Hippocampal formation (tissue), 2 donors: ENCODE results near the gene FIBCD1.

ENCODE experiments used
- DNase-seq, 2 donors: peaks; one replicate each; lab custom pipeline; 2025; lab: John Stamatoyannopoulos, UW

The FIBCD1 gene

DNA sequence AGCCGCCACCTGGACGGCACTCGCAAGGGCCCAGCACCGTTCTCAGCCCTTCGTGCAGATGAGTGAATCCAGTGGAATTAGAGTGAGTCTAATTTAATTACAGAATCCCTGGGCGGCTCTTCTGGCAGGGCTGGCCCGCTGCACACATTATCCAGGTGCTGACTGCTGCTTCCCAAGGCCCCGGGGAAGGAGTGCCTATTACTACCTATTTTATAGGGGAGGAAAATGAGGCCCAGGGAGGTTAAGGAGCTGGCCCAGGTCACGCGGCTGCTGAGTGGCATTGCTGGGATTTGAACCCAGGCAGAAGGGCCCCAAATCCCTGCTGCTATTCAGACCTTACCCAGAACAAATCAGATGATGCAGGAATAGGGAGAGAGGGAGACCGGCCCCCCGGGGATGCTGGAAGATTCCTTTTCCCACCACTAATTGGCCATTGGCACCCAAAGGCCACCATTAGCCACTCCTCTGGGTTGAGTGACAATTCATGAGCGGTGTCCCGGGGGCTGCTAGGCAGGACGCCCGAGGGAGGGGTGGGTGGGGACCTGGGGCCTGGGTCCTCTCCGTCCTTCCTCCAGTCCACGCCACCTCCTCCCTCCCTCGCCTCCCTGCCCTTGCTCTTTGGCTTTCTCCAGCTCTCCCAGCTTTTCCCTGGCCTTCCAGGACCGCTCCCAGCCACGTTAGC, 32.2 kb downstream of the FIBCD1 start:
- no peak for DNase-seq

DNA sequence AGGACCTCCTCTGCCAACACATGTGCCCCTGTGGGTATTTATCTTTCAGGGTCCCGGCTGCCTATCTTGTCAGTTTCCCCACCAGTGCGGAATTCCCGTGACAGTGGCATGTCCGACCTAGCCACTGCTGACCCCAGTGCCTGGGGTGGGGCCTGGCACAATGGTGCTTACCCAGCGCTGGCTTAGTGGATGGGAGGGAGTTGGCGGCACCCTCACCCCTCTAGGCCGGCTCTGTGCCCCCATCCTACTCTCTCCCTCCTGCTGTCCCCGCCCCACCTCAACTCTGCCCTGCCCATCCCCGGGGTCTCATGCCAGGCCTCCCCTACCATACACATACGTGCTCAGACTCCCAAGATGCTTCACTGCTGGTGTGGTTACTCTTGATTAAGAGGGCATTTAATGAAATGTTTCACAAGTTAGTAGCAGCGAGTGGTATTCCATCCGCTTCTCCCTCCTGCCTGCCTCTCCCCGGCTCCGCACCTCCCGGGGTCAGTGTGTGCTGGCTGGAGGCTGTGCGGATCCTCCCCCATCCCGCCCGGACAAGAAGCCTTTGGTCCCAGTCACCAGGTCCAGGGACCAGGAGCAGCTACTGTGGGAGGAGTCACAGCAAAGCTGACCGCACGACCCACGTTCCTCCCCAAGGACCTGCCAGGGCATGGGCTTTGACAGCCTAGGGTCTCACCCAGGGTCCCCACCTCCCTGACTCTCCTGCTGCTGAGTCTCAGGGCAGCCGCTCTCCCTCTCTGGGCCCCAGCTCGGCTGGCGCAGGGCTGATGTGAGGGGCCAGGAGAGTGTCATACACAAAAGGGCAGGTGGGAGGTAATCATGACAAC, 32.9 kb downstream of the FIBCD1 start:
- DNase-seq = no peak

DNA sequence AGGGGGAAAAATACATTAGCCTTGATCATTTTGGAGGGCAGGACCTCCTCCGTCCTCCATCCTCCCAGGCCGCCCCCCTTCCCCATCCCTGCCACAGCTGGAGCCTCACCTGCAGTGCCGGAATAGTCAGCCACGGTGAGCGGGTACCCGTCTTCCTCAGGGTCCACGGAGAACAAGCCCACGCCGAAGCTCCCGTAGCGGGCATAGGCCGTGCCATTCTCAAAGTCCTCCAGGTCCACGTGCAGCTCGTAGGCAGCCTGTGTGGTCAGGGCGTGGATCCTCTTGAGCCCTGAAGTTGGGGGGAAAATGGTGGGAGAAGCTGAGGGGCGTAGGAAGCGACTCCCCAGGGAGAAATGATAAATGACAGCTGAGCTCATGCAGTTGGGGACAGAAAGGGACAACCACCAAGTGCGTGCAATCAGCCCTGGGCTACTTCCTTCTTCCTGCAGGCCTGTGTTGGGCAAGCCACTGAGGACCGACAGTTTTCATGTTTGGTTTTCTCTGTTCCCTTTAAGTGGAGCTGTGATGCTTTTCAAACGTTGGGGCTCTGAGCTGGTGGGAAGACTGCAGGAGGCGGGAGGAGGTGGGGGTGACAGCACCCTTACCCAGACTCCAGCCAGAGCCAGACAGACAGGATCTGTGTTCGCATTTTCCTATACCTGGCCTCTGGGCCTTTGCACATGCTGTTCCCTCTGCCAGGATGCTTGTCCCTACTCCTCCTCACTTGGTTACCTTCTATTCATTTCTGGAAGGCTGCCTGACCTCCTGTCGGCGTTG, 33.7 kb downstream of the FIBCD1 start:
- DNase-seq = no peak

DNA sequence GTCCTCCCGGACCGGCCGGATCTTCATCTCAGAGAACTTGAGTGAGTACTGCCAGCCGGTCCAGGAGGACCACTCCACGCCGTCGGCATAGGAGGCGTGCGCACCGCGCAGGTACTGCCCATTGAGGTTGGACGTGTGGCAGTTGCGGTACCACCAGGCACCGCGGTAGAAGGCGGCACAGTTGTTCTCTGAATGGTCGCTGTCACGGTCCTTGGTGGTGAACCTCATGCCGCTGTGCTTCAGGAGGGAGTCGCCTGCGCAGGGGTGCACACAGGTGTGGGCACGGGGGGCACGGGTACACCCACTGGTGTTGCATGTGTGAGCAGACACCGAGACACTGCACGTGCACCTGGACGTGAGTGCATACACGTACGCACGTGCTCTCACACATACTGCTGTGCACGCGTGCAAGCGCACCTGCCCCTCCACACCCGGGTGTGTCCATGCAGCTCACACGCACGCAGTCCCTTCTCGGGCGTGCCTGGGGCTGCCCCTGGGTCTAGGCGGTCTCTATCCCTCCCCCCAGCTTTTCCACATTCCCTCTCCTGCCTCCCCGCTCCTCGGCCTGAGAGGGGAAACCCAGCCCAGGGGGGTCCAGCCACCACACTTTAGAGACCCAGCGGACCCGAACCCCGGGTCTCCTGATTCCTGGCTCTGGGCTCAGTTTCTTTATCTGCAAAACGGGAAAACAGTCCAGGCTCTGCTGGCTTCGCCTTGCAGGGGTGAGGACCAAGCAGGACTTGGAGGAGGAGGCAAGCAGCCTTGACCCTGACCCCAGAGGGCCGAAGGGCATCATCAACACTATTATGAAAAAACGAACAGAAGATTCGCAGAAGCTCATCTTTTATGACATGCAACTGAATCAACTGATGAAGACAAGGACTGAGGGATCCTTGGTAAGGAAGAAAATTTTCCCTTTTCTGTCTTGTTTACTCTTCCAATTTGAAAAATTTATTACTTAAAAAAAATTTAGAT, 34.7 kb downstream of the FIBCD1 start:
- no peak for DNase-seq

DNA sequence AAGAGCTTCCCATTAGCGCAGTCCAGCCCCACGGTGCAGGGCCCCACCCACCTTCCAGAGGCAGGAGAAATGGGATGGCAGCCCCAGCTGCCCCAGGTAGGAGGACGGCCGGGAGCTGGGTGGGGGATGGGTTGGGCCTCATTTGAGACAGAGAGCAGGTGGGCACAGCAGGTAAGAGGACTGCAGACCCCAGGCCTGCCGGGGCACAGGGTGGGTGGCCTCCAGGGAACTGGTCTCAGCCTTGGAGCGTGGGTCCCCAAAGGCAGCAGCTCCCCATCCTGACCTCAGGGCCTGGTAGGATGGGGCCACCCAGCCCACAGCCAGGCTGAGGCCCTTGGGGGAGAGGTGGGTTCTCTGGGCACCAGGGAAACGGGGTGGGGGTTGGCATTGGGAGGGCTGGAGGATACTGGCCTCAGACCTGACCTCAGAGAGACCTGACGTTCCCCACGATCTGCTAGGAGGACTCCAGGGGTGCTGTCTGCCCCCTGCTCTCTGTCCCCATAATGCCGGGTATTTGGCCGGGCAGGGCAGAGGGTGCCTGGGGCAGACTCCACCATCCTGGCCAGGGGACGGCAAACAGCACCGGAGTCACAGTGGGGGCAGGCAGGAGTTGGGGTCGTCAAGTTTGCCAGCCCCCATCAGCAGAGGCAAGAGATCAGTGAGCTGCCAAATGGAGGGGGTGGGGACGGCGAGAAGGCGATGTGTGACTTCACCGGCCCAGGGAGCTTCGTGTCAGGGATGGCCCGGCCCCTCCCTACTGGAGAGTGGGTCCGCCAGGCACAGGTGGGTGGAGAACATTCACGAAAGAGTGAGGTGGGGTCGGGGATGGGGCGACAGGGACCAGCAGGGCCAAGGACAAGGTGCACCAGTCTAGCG, 35.6 kb downstream of the FIBCD1 start:
- no peak for DNase-seq

DNA sequence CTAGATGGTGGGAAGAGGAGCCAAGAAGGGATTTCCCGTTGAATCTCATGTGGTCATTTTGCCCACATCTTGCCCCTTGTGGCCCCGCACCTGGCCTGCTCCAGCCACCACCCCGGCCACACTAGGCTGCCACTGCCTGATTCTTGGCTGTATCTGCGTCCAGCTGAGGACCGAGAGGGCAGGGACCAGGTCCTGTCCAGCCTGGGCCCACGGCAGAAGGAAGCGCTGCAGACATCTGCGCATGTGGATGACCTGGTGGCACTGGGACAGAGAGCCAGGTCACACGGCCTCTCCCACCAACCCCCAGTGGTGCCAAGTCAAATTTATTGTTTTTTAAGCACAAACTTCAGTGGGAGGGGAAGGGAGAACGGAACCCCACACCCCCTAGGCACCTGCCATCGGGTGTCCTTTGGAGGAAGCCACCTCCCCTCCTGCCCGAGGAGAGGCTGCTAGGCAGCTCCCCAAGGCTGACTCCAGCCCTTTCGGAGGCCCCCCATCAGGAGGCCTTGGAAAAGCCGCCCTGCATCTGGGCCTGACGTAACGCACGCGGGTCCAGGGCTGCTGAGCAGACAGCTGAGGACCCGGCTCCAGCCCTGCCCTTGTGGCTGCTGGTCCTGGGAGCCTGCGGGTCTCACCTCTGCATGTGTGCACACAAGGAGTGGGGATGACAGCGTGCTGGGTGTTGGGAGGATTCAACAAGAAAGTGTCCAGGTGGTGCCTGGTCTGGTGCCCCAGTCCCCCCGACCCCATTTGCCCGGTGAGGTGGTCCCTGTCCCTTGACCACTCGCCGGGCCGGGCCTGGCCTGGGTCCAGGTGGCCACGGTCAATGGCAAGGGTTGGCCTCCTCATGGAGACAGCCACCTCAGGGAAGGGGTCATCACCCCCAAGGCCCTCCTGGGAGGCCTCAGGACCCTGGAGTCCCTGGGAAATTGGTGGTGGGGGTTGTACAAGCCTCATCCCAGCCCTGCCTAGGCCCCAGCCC, 36.6 kb downstream of the FIBCD1 start:
- no peak for DNase-seq

DNA sequence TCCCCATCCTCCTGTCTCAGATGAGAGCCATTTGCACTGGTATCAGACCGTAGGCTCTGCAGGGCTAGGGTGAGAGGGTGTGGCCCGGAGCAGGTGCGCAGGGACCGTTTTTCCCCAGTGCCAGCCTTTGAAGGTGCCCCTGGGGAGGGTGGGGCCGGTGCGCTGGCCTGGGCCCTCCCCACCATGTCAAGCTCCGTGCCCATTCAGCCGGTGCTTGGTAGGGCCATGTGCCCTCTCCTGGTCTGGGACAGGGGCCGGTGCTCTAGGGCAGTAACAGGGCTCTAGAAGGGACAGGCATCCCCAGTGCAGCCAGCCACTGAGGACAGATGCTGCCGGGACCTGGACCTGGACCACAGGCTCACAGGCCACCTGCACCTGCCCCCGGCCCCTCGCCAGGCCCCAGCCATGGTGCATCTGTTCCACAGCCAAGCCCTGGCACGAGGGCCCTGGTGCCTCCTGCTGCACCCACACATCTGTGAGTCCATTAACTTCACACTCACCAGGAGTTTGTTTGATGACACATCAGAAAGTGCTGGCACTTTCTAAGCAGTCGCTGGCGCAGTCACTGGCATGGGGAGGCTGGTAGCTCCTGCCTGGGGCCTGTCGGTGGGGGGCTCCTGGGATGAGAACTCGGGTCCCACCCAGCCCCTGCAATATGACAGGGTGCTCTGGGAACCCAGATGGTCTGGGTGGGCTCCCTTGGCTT, 37.4 kb downstream of the FIBCD1 start:
- DNase-seq = no peak

DNA sequence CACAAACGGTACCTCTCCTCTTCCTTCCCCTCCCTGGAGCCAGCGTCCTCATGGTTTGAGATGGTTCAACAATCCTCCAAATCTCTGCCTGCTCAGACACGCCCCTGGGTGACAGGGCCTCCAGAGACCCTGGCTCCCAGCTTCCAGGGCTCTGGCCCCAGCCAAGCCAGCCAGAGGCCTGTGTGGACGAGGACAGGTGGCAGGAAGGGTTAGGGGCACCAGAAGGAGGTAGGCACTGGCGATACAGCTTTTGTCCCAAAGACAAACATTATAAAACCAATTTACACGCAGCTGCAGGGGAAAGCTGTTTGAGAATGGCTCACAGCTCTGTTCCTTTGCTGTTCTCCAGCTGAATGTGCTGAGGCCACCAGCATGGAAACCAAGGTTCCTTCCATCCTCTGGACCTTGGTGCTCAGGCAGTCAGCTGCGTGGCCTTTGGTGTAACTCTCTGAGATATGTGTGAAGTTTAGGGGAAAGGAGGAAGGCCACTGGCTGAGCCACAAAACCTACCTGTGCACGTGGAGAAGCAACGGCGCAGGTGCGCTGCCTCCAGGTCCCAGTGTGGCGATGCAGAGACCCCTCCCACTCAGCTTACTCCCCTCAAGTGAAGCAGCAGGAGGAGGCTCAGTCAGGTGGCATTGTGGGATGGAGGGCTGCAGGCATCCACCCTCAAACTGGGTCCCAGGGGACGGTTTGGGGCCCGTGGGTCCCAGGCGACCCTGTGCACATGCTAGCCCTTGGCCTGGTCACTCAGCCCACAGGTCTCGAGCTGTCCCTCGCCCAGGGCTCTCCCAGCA, 38.1 kb downstream of the FIBCD1 start:
- no peak for DNase-seq

DNA sequence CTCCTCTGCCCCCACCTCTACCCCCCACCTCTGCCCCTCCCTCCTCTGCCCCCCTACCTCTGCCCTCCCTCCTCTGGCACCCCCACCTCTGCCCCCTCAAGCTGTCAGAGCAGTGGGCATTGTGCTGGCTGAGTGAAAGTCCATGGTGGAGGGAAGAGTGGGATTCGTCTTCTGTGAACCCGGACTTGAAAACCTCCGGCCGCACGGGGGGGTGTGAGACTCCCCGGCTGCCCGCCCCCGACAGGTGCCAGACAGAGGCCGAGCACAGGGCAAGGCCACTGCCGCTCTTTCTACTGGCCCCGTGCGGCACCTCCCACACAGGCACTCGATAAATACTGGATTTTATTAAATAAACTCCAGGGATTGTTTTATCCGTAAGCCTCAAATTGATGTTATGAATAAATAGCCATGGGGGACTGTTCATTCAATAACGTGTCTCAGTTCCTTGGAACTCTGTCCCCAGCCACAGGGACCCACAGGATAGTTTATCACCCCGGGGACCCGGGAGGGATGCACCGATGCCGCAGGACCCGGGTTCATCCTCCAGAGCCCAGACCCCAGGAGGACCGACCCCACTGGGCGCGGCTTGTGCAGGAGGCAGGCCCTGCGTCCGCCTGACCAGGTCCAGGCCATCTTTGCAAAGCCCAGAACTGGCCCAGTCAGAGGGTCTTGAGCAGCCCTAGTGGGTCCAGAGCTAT, 39.8 kb downstream of the FIBCD1 start:
- DNase-seq = no peak

DNA sequence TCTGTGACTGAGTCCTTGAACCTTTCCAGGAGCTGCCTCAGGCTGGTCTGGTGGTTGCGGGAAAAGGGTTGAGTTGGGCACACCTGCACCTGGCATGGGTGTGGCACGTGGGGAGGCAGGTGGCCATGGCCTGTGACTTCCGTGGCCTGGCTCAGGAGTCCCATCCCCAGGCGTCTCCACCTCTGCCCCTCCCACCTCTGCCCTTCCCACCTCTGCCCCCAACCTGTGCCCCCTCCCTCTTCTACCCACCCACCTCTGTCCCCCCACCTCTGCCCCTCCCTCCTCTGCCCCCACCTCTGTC, 40.5 kb downstream of the FIBCD1 start:
- no peak for DNase-seq

DNA sequence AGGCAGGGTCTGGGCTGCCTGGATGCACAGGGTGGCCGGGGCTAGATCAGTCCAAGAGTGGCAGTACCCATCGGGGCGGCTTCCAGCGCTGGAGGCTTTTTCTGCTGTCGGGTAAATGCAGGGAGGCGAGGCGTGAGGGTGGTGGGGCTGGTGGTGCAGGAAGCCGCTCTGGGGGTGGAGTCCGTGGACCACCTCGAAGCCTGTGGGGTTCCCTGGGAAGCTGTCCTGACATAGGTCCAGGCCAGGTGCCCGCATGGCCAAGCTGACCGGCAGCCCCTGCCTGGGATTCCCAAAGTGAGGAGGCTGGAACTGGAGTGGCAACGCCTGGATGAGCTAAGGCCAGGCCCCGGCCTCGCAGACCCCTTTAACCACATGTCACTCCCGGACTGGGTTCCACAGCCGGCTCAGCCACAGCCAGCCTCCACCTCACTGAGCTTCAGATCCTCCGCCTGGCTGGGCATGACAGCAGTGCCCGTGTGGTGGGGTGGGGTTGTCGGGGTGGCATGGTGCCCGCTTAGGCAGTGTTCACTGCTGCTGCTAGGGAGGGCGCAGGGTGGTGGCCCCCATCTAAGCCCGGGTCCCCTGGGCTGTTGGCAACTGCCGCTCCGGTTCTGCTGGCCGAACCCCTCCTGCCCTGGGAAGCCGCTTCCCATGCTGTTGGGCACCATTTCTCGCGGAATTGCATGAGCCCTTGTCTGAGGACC, 41.0 kb downstream of the FIBCD1 start:
- DNase-seq = no peak

DNA sequence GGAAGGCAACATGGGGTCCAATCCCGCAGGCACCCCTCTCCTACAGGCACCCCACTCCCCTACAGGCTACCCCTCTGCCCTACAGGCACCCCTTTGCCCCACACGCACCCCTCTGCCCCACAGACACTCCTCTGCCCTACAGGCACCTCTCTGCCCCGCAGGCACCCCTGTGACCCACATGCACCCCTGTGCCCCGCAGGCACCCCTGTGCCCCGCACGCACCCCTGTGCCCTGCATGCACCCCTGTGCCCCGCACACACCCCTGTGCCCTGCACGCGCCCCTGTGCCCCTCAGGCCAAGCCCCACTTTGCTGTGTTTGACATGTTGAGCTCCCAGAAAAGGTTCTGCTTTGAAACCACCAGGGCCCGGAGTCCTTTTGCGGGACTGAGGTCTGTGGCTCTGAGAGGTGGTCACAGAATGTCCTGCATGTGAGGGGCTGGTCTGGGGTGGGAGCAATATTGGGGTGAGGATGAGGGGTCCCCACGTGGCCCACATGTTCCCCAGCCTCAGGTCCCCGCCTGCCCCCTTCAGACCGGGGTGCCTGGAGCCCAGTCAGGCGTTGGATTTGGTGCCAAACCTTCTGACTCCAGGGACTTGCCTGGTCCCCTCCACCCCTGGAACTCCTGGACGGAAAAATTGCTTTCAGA, 41.8 kb downstream of the FIBCD1 start:
- no peak for DNase-seq

DNA sequence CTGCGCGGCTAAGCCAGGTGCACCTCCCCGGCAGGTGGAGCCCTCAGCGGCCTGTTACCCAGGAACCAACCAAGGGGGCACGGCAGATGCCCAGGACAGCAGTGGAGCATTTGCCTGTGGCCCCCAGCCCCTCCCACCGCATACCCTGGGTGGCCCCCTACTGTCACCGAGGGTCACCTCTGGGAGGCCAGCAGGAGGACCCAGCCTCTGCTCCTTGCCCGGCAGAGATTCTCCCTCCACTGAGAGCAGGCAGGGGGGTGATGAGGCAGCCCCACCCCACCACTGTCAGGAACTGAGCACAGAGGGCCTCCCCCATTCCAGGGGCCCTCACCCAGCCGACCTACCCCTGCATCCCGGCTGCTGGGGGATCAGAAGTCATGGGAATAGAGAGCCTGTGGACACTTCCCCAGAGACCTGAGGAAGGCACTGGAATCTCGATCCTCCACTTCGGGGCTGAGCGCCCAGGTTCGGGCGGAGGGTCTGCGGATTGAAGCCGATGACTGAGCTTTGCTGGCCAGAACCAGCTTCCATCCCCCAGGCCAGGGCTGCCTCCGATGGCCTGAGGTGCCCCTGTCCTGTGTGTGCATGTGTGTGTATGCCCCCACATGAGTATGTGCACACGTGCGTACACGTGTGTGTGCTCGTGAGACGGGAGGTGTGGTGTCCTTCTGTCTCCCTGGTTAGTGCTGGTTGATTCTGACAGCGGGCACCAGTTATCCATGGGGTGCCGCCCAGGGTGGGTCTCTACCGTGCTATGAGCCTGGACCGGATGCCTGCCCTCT, 42.6 kb downstream of the FIBCD1 start, which contains the start of gene QRFP:
QRFP (minus strand) TSS at position 580 of the 782 bp plus-strand sequence. CDS start 2,974 bp downstream, outside the sequence.
- no peak for DNase-seq

DNA sequence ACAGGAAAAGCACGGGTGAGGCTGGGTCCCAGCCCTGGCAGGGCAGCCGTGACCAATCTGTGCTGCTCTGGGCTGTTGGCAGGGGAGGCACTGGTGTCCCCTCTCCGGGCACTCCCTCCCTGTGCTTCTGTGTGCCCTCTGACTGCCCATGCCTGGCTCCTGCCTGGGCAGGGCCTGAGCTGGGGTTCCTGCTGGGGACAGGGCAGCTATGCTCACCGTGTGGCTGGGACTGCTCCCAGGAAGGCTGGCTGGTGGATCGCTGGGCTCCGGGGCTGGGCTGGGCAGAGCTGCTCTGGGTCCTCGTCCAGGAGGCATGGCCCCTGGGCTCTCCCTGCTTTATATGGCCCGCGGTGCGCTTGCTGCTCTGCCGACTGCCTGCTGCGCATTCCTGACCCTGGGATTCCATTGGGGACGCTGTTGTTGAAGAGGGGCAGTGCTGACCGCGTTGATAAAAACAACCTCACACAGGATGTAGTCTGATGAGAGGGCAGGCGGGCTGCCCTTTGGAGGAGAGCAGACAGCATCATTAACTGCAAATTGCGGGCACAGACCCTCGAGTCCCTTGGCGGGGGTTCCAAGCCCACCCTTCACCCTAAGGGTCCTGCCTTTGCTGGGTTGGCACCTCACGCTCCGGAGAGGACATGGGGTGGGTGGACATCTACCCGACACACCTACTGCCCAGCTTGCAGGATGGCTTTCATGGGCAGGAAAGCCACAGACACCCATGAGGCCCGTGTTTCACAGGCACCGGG, 43.4 kb downstream of the FIBCD1 start:
- DNase-seq = no peak

DNA sequence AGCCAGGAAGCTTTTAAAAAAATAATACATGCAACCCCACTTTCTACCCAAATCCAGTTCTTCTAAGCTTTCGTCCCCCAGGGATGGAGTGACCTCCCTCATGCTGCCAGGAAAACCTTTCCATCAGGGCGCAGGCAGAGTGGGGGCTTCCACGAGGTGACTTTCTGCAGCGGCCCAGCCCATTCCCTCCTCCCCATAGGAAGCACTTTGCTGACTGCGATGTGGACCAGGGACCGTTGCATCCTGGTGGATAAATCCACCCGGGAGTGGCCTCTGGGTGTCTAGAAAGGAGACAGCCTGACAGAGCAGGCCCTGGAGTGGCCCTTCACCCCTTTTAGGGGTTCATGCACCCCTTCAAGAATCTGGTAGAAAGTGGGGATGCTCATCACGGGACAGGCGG, 44.0 kb downstream of the FIBCD1 start:
- no peak for DNase-seq
